Measurements from ENCODE around the gene BICRA. TPM values are rescaled to one million over a fixed set of nuclear protein-coding genes. Genes with fewer than 3 reads are reported as not detected.
"Not testable (repeated sequence)": the region's sequence is repeated elsewhere in the genome, so short reads cannot be mapped to it uniquely, and the experiment has no call there.

Gene BICRA
- total RNA-seq, 1 donor from 2014 or later = 55.5 TPM

DNA sequence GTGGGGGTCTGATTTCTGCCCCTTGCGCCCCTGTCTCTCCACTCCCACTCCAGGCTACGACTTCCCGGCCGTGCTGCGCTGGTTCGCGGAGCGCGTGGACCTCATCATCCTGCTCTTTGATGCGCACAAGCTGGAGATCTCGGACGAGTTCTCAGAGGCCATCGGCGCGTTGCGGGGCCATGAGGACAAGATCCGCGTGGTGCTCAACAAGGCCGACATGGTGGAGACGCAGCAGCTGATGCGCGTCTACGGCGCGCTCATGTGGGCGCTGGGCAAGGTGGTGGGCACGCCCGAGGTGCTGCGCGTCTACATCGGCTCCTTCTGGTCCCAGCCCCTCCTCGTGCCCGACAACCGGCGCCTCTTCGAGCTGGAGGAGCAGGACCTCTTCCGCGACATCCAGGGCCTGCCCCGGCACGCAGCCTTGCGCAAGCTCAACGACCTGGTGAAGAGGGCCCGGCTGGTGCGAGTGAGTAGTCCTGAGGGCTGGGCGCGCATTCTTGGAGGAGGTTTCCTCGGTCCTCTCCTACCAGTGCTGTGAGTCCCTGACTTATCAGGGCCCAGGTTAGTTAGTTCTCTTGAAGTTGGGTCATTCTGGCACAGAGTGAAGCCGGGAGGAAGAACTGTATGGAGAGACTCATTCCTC lies 116.9 kb downstream of the BICRA start:
- DNase-seq = no peak
- H3K9me3 Mint-ChIP-seq (ENCODE audit: unreplicated experiment) = peaks cover 2% of the 10 kb centered on the region
- no peaks in the 10 kb centered on the region for H3K36me3 Mint-ChIP-seq (ENCODE audit: unreplicated experiment)
- H3K27ac Mint-ChIP-seq (ENCODE audit: unreplicated experiment) = no peak overlapping the region
- peaks cover 2% of the 10 kb centered on the region for H3K4me1 Mint-ChIP-seq (ENCODE audit: low read depth, unreplicated experiment)
- H3K27me3 Mint-ChIP-seq (ENCODE audit: unreplicated experiment) = peaks cover 7% of the 10 kb centered on the region
- TF ChIP-seq, protein P1, sequence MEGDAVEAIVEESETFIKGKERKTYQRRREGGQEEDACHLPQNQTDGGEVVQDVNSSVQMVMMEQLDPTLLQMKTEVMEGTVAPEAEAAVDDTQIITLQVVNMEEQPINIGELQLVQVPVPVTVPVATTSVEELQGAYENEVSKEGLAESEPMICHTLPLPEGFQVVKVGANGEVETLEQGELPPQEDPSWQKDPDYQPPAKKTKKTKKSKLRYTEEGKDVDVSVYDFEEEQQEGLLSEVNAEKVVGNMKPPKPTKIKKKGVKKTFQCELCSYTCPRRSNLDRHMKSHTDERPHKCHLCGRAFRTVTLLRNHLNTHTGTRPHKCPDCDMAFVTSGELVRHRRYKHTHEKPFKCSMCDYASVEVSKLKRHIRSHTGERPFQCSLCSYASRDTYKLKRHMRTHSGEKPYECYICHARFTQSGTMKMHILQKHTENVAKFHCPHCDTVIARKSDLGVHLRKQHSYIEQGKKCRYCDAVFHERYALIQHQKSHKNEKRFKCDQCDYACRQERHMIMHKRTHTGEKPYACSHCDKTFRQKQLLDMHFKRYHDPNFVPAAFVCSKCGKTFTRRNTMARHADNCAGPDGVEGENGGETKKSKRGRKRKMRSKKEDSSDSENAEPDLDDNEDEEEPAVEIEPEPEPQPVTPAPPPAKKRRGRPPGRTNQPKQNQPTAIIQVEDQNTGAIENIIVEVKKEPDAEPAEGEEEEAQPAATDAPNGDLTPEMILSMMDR (IDR thresholded peaks at IDR 0.05; ENCODE audit: partially characterized antibody, unreplicated experiment) = no peak
- no peak overlapping the region for H3K4me3 Mint-ChIP-seq (ENCODE audit: unreplicated experiment)

DNA sequence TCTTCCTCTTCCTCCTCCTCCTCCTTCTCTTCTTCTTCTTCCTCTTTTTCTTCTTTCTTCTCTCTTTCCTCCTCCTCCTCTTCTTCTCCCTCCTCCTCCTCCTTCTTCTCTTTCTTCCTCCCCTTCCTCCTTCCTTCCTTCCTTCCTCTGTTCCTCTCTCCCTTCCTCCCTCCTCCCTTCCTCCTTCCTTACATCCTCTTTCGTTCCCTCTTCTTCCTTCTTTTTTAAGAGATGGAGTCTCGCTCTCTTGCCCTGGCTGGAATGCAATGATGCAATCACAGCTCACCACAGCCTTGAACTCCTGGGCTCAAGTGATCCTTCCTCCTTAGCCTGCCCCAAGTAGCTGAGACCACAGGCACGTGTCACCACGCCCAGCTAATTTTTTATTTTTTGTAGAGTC lies 117.5 kb downstream of the BICRA start:
- peaks cover 7% of the 10 kb centered on the region for H3K27me3 Mint-ChIP-seq (ENCODE audit: unreplicated experiment)
- no peak overlapping the region for H3K27ac Mint-ChIP-seq (ENCODE audit: unreplicated experiment)
- TF ChIP-seq, protein P1 (IDR thresholded peaks at IDR 0.05; ENCODE audit: partially characterized antibody, unreplicated experiment) = no peak
- no peaks in the 10 kb centered on the region for H3K4me1 Mint-ChIP-seq (ENCODE audit: low read depth, unreplicated experiment)
- H3K4me3 Mint-ChIP-seq (ENCODE audit: unreplicated experiment) = no peak overlapping the region
- H3K36me3 Mint-ChIP-seq (ENCODE audit: unreplicated experiment) = no peaks in the 10 kb centered on the region
- H3K9me3 Mint-ChIP-seq (ENCODE audit: unreplicated experiment) = peaks cover 2% of the 10 kb centered on the region
- no peak for DNase-seq

DNA sequence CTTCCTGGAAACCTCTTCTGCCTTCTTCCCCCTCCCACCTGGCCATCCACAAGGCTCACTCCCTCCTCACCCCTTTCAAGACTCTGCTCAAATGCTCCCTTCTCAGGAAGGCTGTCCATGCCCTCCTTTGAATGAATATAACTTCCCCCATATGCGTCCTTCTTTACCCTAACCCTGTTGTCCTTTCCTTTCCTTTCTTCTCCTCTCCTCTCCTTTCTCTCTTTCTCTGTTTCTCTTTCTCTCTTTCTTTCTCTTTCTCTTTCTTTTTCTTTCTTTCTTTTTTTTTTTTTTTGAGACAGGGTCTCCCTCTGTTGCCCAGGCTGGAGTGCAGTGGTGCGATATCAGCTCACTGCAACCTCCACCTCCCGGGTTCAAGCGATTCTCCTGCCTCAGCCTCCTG lies 119.4 kb downstream of the BICRA start:
- H3K4me3 Mint-ChIP-seq (ENCODE audit: unreplicated experiment); H3K36me3 Mint-ChIP-seq (ENCODE audit: unreplicated experiment); H3K4me1 Mint-ChIP-seq (ENCODE audit: low read depth, unreplicated experiment); H3K9me3 Mint-ChIP-seq (ENCODE audit: unreplicated experiment); H3K27me3 Mint-ChIP-seq (ENCODE audit: unreplicated experiment); DNase-seq; H3K27ac Mint-ChIP-seq (ENCODE audit: unreplicated experiment): not testable (repeated sequence)

DNA sequence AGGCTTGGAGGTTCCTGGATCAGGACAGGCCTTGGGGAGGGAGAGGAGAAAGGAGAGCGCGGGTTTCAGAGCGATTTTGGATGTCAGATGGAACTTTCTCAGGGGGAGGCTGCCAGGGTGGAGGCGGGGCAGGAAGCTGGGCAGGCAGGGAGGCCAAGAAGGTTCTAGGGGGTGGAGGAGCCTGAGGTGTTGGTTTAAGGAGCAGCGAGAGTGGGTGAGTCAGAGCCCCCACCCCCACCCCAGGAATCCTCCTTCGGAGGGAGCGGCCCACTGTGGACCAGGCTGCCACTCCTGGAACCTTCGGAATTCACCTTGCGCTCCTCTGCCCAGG lies 120.5 kb downstream of the BICRA start:
- H3K4me3 Mint-ChIP-seq (ENCODE audit: unreplicated experiment) = peak overlapping the region; percentile 63
- H3K27me3 Mint-ChIP-seq (ENCODE audit: unreplicated experiment) = peaks cover 10% of the 10 kb centered on the region
- no peak for DNase-seq

DNA sequence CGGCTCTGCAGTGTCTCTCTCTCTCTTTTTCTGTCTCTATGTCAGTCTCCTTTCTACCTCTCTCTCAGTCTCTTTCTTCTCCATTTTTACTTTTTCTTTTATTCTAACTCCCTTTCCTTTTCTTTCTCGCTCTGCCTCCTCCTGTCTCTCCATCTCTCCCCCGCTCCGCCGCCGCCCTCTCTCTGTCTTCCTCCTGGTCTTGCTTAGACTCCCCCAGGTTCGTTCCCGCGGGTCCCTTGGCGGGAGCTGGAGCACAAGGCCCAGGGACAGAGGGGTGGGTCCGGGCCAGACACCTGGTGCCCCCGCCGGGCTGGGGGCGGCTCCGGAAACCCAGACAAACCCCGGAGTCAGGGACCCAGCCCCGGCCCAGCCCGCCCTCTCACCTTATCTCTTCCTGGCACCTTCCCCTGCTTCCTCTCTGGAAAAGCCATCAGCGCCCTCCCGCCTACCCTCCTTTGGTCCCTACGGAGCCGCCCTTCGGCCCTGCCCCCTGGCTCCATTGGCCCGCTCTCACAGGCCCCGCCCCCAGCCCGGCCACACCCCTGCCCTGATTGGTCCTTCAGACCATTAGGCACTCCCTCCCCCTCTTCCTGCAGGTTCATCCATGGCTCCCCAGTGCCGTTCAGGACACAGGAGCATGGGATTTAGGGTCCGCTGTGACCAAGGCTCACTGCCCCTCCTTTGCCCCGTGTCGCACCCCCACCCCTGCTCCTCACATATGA lies 121.0 kb downstream of the BICRA start:
- Mint-ChIP-seq H3K4me1 (ENCODE audit: low read depth, unreplicated experiment) (no peaks in the 10 kb centered on the region), H3K27me3 (ENCODE audit: unreplicated experiment) (peaks cover 10% of the 10 kb centered on the region), H3K27ac (ENCODE audit: unreplicated experiment) (no peak overlapping the region), H3K36me3 (ENCODE audit: unreplicated experiment) (no peaks in the 10 kb centered on the region), H3K9me3 (ENCODE audit: unreplicated experiment) (peaks cover 2% of the 10 kb centered on the region), H3K4me3 (ENCODE audit: unreplicated experiment) (no peak overlapping the region)
- peak; percentile 75 for DNase-seq
- TF ChIP-seq, protein P1 (IDR thresholded peaks at IDR 0.05; ENCODE audit: partially characterized antibody, unreplicated experiment) = no peak

More for the DNA sequence above, 120.5 kb downstream of the BICRA start:
- Mint-ChIP-seq H3K36me3 (ENCODE audit: unreplicated experiment) (no peaks in the 10 kb centered on the region), H3K27ac (ENCODE audit: unreplicated experiment) (no peak overlapping the region), H3K9me3 (ENCODE audit: unreplicated experiment) (peaks cover 2% of the 10 kb centered on the region), H3K4me1 (ENCODE audit: low read depth, unreplicated experiment) (no peaks in the 10 kb centered on the region)
- TF ChIP-seq, protein P1 (IDR thresholded peaks at IDR 0.05; ENCODE audit: partially characterized antibody, unreplicated experiment) = no peak
